Activated CD8-positive, alpha-beta memory T cell treated with anti-CD3 and anti-CD28 coated beads for 36 hours (primary cell): ENCODE data around the gene POLG2. TPM values are rescaled to one million over a fixed set of nuclear protein-coding genes. Genes with fewer than 3 reads are reported as not detected.
"Not testable (repeated sequence)": the region's sequence is repeated elsewhere in the genome, so short reads cannot be mapped to it uniquely, and the experiment has no call there.

Experiments
- CTCF ChIA-PET: fragments of 350-600 bp; sonication (Branson Sonifier 250); formaldehyde crosslinking; loops from one replicate; lab custom pipeline; 2021; ENCODE audit warnings: antibody characterized with exemption; lab: Charles Lee
- POLR2A ChIA-PET: fragments of 350-600 bp; sonication (Branson Sonifier 250); formaldehyde crosslinking; loops from one replicate; lab custom pipeline; 2021; ENCODE audit warnings: antibody characterized with exemption; lab: Charles Lee
- total RNA-seq, 2 experiments: library from RNA; stranded (reverse); gene quantifications; one replicate each; pipeline ENCODE4 v1.2.3, GENCODE V29; 2021

POLG2 gene
- total RNA-seq, 2 experiments from 2014 or later: 30.1 TPM

- POLR2A ChIA-PET, CTCF ChIA-PET: not testable (repeated sequence)
These were observed 37.0 kb downstream of the POLG2 start for GRCh38 chr17:64459818-64460217.

DNA sequence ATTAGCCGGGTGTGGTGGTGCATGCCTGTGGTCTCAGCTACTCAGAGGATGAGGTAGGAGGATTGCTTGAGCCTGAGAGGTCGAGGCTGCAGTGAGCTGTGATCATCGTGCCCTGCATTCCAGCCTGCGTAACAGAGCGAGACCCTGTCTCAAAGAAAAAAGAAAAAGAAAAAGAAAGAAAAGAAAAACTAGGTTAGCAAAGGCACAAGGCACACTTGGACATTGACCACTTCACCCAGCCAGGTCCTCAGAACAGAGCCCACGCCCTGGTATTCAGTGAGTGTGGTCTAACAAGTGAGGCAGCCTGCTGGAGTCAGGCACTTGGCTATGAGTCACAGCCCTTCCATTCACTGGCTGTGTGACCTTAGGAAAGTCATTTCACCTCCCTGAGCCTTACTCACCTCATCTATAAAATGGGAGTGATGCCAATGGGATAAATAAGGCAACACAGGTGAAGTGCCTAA lies 37.5 kb downstream of the POLG2 start:
- CTCF ChIA-PET: no interaction called here

GRCh38 chr17:64458756-64459155 lies 38.1 kb downstream of the POLG2 start:
- CTCF ChIA-PET: no interaction called here

More for the DNA sequence above, 37.5 kb downstream of the POLG2 start:
- POLR2A ChIA-PET: no interaction called here

GRCh38 chr17:64457156-64457555 lies 39.7 kb downstream of the POLG2 start:
- POLR2A ChIA-PET: no interaction called here
- CTCF ChIA-PET: interaction anchor here (1.2 kb wide), 1 partner anchor 37 kb away, joined by 4 read pairs; no protein-coding TSS in a partner anchor

More at GRCh38 chr17:64458756-64459155, 38.1 kb downstream of the POLG2 start:
- POLR2A ChIA-PET: no interaction called here

GRCh38 chr17:64455993-64456885 lies 40.6 kb downstream of the POLG2 start:
- ChIA-PET POLR2A (no interaction called here), CTCF (interaction anchor here (1.2 kb wide), 1 partner anchor 36 kb away, joined by 4 read pairs; no protein-coding TSS in a partner anchor)

GRCh38 chr17:64449545-64449944 lies 47.3 kb downstream of the POLG2 start:
- POLR2A ChIA-PET: no interaction called here
- CTCF ChIA-PET: interaction anchor here (0.5 kb wide), 1 partner anchor 14 kb away, joined by 4 read pairs; no protein-coding TSS in a partner anchor

GRCh38 chr17:64448665-64449512 lies 48.0 kb downstream of the POLG2 start, which contains the start of gene MILR1:
TSS of gene MILR1 (plus strand) at chr17:64449115. CDS start at chr17:64449169, 54 bp downstream.
- ChIA-PET POLR2A (interaction anchor here (0.7 kb wide), 1 partner anchor 49 kb away, joined by 3 read pairs; no protein-coding TSS in a partner anchor), CTCF (interaction anchor here (0.8 kb wide), 1 partner anchor 125 kb away, joined by 3 read pairs; no protein-coding TSS in a partner anchor)

GRCh38 chr17:64447526-64447925 lies 49.3 kb downstream of the POLG2 start:
- ChIA-PET CTCF (interaction anchor here (0.7 kb wide), 1 partner anchor 80 kb away, joined by 3 read pairs; no protein-coding TSS in a partner anchor), POLR2A (no interaction called here)

DNA sequence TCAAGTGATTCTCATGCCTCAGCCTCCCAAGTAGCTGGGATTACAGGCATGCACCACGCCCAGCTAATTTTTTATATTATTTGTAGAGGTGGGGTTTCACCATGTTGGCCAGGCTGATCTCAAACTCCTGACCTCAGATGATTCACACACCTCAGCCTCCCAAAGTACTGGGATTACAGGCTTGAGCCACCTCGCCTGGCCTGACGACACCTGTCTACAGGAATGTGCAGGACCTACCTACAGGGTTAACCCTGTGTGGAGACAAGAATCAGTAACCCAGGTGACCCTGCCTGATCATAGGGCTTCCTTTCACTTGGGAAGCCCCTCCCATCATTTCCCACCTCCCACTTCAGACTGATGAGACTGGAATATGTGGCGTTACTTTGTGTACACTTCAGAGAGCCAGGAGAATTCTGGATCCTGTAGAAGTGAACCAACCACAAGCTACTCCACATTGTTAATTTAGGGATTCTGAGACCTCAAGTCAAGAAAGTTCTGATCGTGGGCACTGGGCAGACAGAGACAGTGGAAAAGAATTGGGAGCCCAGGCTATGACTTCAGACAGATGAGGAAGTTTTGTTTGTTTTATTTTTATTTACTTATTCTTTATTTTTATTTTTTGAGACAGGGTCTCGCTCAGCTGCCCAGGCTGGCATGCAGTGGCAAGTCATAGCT lies 53.6 kb downstream of the POLG2 start:
- ChIA-PET POLR2A (no interaction called here), CTCF (interaction anchor here (0.6 kb wide), 1 partner anchor 27 kb away, joined by 3 read pairs; no protein-coding TSS in a partner anchor)

- POLR2A ChIA-PET: no interaction called here
These were observed 54.3 kb downstream of the POLG2 start for GRCh38 chr17:64442541-64442971.

GRCh38 chr17:64441772-64442540 lies 54.9 kb downstream of the POLG2 start:
- POLR2A ChIA-PET: no interaction called here
- CTCF ChIA-PET: interaction anchor here (0.6 kb wide), 1 partner anchor 82 kb away, joined by 3 read pairs; no protein-coding TSS in a partner anchor

More at GRCh38 chr17:64442541-64442971, 54.3 kb downstream of the POLG2 start:
- CTCF ChIA-PET: interaction anchor here (0.6 kb wide), 1 partner anchor 28 kb away, joined by 3 read pairs; no protein-coding TSS in a partner anchor

- ChIA-PET CTCF (interaction anchor here (0.7 kb wide), 1 partner anchor 590 kb away, joined by 4 read pairs; no protein-coding TSS in a partner anchor), POLR2A (no interaction called here)
These were observed 56.9 kb downstream of the POLG2 start for GRCh38 chr17:64439956-64440355.

DNA sequence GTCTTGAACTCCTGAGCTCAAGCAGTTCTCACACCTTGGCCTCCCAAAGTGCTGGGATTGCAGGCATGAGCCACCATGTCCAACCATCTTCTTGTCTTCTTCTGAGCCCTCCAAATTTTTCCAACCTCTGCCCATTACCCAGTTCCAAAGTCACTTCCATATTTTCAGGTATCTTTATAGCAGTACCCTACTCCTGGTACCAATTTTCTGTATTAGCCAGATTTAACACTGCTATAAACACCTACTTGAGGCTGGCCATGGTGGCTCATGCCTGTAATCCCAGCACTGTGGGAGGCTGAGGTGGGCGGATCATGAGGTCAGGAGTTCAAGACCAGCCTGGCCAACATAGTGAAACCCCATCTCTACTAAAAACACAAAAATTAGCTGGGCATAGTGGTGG lies 57.3 kb downstream of the POLG2 start:
- CTCF ChIA-PET: interaction anchor here (0.7 kb wide), 1 partner anchor 590 kb away, joined by 4 read pairs; no protein-coding TSS in a partner anchor
- POLR2A ChIA-PET: not testable (repeated sequence)

GRCh38 chr17:64437944-64438525 lies 58.8 kb downstream of the POLG2 start:
- ChIA-PET POLR2A (interaction anchor here (0.6 kb wide), 1 partner anchor 112 kb away, joined by 3 read pairs; no protein-coding TSS in a partner anchor), CTCF (no interaction called here)

DNA sequence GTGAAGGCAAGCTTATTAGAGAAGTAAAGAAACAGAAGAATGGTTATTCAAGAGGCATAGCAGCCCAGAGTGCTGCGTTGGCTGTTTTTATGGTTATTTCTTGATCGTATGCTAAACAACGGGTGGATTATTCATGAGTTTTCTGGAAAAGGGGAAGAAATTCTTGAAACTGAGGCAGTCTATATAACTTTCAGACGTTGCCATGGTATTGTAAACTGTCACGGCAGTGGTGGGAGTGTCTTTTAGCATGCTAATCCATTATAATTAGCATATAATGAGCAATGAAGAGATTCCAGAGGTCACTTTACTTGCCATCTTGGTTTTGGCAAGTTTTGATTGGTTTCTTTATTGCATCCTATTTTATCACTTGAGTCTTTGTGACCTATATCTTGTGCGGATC lies 65.3 kb downstream of the POLG2 start:
- CTCF ChIA-PET: interaction anchor here (0.7 kb wide), 1 partner anchor 13 kb away, joined by 3 read pairs; no protein-coding TSS in a partner anchor
- POLR2A ChIA-PET: no interaction called here

- POLR2A ChIA-PET: not testable (repeated sequence)
- CTCF ChIA-PET: interaction anchor here (1.7 kb wide), 1 partner anchor 11 kb away, joined by 8 read pairs; no protein-coding TSS in a partner anchor
These were observed 66.8 kb downstream of the POLG2 start for GRCh38 chr17:64430036-64430435.

DNA sequence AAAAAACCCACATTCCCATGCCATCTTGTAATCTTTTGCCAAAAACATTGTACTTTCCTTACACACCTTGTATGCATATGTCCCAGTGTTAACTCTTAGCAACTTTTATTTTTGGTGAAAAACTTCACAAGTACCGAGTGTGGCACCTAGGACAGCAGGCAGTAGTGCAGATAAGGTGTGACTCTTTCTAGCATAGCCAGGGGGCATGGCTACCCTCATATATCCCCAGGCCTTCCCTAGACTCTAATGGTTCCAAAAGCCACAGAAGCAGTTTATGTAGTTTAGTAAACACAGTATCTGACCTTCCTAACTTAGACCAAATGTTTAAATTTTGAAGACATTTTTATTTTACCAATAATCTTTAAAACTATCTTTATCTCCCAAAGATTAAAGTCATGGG lies 68.4 kb downstream of the POLG2 start:
- ChIA-PET CTCF (no interaction called here), POLR2A (no interaction called here)
